GM21423 (cell line): ENCODE results near the gene MACROD1.

Source experiments
- ATAC-seq: cut with Tn5 transposase; IDR thresholded peaks from one replicate; pipeline ENCODE4 v1.9.1; 2021; ENCODE audit warnings: mild to moderate bottlenecking, moderate library complexity; ENCODE audit not compliant: unreplicated experiment

The MACROD1 gene

DNA sequence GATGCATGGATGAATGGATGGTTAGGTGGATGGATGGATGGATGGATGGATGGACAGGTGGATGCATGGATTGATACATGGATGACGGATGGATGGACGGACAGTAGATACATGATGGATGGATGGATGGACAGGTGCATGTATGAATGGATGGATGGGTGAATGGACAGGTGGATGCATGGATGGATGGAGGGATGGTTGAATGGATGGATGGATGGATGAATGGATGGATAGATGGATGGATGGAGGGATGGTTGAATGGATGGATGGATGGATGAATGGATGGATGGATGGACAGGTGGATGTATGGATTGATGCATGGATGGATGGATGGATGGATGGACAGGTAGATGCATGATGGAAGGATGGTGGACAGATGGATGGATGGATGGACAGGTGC is 51.7 kb downstream of the MACROD1 start:
- ATAC-seq: no peak

DNA sequence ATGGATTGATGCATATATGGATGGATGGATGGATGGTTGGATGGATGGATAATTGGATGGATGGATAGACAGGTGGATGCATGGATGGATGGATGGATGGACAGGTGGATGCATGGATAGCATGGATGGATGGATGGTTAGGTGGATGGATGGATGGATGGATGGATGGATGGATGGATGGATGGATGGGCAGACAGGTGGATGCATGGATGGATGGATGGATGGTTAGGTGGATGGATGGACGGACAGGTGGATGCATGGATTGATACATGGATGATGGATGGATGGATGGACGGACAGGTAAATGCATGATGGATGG is 52.5 kb downstream of the MACROD1 start:
- ATAC-seq: no peak

DNA sequence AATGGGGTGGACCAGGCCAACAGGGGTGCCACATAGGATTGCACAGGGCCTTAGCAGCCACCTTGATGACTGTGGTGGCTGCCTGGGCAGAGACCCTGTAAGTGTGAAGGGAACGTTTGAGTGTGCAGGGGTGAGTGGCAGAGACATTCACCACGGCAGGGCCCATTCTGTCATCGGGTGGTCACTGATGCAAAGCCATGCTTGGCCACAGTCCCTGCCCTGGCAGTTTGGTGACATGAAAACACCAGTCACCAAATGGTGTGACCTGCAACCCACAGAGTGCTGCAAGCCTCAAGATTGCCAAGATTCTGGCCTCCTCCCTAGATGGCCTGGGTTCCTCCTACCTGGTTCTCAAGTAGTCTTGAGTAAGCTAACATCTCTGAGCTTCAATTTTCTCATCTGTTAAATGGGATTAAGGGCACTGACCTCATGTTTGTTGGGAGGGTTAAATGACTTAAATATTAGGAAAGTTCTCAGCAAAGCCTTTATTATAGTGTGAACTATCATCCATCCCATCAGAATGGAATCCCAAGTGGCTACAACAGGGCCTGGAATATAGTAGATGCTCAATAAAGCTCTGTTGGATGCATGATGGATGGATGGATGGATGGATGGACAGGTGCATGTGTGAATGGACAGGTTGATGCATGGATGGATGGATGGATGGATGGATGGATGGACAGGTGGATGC is 53.0 kb downstream of the MACROD1 start:
- ATAC-seq: no peak

DNA sequence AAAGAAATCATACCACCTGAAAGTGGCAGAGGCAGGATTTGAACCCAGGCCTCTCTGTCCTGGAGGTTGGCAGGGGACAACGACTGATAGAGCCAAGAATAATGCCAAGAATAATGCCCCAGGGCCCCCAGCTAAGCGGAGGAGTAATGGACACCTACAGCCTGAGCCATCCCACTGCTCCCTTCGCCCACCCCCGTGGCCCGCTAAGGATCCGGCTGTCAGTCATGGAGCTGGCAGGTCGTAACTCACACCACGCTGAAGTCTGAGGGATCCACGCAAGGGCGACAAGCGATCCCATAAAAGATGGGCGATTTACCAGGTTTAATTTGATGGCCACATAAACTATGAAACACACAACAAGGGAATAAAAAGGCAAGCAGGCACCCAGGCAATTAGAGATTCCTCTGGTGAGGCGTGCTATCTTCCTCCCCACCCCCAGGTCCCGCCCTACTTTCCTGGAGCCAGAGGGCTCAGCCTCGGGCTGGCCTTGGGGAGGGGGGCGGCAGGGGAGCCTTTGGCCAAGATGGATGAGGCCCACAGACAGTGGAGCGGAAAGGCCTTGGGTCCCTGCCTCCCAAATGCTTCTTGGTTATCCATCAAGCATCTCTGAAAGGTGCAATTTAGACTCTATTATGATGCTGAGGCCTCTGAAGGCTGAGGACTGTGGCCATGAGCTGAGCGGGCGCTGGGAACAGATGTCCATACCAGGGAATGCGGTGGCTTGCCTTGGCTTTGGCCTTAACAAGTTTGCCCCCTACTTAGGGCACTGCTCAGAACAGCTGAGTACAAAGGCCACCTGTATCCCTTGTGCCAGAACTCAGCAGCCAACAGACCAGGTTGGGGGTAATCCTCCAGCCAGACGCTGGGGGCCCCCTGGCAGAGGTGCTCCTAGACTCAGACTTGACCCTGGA is 55.2 kb downstream of the MACROD1 start:
- ATAC-seq: no peak

DNA sequence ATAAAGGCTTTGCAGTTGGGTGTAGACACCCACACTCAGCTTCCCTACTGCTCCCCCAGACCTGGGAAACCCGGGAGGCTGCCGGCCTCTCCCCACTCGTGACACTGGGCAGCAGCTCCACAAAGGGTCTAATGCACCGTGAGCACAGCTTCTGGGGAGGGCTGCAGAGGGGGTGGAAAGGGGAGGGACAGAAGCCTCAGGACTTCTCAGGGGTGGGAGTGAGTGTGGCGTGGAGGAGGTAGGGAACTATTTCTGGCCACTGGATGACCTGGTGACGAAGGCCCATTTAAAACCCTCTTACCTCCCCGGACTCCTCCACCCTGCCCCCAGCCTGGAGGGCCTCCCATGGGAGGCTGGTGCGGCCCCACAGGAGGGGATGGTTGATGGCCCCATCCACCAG is 56.6 kb downstream of the MACROD1 start:
- no peak for ATAC-seq

DNA sequence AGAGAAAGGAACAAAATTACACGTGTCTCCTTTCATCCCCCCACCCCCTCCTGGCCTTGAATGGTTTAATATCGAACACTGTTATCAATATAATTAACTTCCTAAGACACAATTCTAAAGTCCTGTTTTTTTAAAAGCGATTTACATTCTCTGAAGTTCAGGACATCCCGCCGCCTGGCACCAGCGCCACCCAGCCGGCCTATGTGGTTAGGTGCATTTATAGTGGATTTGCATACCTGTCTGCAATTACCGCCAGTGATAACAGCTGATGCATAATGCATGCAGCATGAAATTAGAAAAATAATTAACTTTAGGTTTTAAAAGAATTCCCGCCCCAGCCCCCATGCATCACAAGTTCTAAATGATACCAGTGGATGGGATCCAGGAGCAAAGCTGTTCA is 58.6 kb downstream of the MACROD1 start:
- no peak for ATAC-seq

DNA sequence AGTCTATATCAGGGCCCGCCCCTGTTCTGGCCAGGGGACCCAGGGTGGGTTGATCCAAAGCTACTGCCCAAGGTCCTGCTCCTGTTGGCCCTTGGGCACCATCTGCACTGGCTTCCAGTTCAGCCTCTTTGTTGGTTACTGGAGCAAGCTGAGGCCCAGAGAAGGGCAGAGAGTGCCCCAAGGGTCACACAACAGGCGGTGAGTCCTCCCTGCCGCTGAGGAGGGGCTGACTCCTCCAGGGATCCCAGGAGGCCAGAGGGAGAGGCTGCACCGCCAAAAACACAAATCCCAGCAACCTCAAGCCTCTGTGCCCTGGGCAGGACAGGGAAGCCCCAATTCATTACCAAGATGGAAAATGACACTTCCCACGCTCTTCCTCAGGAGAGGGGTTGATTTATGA is 61.3 kb downstream of the MACROD1 start:
- ATAC-seq: no peak

DNA sequence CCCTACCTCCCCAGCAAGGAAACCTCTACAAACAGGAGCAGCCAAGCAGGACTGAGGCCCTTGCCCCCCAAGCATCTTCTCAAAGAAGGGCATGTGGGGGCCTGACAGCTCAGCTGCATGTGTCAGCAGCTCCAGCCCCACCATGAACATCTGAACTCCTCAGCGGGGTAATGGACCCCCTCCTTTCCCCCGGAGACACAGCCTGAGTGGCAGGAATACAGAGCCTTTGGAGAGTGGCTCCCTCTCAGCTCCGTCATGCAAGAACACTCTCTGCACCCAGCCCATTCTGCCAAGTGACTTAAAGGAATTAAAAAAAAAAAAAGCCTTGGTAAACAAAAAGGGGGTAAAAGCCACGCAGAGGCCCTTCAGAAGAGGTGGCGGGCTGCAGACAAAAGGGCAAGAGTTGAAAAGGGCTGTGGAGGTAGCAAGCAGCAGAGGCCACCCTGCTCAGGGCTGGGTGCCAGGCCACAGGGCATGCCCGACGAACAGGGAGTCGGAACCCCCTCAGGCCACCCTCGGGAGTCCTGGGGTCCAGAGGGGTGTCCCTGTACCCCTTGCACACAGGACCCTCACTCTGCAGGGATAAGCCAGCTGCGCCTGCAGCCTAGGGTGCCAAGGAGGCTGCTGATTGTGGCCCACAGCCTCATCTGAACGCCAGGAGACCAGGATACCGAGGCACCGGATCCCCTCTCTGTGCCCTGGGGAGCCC is 62.5 kb downstream of the MACROD1 start:
- ATAC-seq: no peak

DNA sequence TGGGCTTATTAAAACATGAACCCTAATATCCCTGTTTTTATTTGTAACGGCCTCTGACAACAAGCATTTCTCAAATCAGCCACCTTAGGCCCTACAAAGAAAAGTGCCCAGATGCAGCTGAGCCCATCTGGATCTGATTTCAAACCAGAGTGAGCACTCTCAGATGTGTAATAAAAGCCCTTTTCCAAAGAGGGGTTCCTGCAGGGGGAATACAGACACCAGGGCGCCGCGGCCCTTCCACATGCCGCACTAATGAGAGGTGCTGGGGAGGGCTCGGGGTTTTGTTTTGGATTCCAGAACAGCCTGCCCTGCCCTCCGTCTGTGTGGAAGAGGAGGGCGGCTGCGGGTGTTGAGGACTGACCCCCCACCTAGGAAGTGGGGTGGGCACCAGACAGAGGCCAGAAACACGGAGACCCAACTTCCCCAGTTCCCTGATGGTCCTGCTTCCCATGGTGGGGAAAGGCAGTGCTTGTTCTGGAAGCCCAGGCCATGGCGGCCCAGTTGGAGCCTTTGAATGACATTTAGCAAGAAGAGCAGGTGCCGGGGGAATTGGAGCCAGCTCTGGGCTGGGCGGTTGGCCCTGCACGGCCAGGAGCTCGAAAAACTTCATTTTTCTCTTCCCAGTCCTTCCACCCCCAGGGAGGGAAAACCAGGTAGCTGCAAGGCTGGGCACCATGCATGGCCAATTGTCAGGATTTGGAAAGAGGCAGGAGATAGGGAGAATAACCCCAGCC is 63.7 kb downstream of the MACROD1 start:
- ATAC-seq: no peak

DNA sequence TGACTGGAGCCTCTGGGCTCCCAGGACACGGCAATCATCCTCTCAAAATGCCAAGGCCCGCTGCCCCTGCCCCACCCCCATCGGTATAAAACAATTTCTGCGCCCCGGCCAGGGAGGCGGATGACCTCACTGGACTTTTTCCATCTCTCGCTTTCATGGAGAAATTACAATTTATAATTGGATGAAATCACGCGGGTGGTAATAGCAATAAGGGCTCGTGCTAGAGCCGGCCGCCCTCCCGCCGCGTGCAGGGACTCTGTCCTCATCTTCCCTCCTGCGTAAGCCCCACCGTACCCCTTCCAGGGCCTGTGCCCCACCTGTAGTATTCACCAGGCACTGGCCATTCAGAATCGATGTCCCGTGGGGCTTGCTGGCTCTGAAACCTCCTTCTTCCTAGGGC is 64.5 kb downstream of the MACROD1 start:
- no peak for ATAC-seq

DNA sequence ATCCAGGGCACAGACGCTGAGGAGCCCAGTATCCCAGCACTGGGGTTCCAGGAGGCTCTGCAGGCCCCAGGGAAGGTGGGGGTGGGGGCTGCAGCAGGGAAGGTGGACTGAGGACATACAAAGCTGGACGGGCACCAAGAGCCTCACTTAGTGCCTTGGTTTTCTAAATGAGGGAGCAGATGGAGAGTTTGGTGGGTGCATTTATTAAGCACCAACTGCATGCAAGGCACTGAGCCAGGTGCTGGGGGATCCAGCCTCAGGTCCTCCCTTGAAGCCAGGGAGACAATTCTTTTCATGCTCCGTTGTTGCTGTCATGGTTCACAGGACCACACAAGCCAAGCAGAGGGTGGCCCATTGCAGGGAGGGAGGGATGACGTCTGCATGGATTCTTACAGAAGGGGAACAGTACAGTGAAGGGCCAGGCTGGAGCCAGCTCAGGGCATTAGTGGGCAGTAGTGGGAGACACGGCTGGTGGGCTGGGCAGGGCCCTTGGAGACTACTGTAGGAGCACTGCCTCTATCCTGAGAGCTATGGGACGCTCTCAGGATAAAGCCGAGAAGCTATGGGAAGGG is 65.0 kb downstream of the MACROD1 start:
- ATAC-seq: no peak

DNA sequence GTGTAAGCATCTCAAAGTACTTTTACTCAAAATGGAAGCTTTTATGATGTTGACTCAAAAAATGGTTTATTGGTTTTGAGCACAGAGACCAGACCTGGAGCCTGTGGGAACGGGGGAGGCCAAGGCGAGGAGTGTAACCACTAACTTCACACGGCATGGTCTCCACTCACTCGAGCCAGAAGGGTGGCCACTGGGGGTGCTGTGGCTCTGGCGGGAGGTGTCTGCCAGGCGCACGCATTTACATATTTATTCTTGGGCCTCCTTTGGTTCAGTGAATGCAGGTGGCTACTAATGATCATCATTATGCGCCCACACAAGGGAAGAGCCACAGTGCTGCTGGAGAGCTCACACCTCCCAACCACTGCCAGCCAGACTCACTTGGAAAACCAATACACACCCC is 65.6 kb downstream of the MACROD1 start:
- ATAC-seq: no peak

DNA sequence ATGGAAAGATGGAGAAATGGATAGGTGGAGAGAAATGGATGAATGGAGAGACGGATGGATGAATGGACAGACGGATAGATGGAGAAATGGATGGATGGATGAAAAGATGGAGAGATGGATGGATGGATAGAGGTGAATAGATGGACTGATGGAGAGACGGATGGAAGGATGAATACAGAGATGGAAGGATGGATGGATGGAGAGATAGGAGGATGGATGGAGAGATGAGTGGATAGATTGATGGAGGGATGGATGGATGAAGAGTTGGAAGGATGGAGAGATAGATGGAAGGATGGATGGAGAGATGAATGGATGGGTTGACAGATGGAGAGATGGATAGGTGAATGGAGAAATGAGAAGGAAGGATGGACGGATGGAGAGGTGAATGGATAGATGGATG is 66.5 kb downstream of the MACROD1 start:
- no peak for ATAC-seq

DNA sequence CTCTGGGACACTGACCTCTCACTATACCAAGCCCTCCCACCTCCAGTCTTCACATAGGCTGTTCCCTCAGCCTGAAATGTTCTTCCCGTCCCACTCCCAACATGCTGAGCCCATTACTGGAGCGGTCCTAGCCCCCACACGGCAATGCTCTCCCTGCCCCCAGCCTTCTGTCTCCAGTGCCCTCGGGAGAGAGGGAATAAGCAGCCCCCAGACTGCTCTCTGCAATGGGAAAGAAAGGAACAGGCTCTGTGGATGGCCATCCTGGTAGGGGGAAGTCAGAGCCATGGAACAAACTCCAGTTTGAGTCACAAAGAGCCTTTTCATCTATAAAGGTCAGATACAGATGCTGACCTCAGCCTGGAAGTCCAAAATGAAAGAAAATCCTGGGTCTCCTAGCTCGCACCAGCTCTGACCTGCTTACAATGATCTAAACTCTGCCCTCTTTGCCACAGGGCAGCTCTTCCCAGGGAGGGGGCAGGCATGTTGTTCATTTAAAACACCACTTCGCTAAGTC is 67.5 kb downstream of the MACROD1 start:
- no peak for ATAC-seq

DNA sequence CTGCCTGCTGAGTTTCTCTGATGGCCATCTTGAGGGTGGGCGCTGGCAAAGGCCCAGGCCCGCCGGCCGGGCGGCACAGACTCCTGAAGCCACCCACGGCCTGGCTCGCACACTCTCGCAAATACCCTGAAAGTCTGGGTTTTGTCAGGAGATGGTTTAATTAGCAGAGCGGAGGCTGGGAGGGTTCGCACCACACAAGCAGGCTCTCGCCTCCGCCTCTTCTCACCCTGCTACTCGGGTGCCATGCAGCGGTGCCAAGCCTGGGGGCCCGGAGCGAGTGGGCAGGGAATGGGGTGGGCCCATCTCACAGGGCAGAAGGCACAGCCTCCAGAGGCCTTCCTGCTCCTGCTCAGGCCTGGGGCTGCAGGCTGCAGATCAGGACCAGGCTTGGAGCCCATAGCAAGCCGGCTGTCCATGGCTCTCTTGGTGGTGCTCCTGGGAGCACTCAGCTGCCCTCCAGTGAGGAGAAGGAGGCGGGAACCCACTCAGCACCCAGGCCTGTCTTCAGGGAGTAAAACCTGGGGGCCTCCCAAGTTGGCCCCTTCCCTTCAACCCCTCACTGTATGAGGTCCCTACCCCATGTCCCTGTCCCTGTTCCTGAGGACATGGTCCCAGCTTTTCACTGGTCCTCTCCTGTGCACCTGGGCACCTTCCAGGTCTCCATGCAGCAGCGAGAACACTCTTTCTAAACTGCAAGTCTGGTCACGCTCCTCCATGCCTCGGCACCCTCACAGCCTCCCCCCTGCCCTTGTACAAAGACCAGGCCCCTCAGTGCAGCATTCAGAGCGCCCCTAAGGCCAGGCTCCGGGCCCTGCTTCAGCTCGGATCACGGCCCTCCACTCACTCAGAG is 68.2 kb downstream of the MACROD1 start:
- no peak for ATAC-seq

DNA sequence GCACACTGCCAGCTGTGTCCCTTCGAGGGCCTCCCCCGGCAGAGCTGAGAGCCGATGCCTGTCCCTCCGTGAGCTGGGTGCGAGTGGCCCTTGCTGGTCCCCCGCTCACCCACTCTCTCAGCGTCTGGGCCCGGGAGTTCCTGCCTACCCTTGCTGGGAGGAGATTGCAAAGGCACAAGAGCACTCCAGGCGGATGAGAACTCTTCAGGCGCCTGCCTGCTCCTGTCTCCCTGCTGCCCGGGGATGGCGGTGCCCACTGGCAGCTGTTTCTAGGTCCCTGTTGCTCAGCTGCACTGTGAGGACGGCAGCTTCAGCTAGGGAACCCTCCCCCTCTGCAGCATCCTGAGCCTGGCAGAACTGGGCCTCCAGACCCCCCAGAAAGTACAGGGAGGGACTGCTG is 69.1 kb downstream of the MACROD1 start:
- no peak for ATAC-seq

DNA sequence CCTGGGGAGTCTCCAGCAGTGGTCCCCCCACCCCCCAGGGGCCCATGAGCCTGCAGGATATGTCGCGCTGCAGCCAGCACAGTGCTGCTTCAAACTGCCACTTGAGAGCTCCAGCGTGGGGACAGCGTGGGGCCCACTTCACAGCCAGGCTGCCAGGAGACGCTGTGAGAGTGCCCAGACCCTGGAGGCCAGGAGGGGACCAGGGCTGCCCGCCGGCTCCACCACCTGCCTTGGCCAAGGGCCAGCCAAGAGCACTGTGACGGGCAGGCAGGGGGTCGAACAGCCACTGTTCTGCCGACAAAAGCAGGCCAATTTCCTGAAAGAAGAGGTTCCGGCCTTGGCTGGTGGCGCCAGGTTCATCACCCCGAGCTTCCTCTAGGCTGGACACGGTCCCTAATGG is 70.0 kb downstream of the MACROD1 start:
- no peak for ATAC-seq

DNA sequence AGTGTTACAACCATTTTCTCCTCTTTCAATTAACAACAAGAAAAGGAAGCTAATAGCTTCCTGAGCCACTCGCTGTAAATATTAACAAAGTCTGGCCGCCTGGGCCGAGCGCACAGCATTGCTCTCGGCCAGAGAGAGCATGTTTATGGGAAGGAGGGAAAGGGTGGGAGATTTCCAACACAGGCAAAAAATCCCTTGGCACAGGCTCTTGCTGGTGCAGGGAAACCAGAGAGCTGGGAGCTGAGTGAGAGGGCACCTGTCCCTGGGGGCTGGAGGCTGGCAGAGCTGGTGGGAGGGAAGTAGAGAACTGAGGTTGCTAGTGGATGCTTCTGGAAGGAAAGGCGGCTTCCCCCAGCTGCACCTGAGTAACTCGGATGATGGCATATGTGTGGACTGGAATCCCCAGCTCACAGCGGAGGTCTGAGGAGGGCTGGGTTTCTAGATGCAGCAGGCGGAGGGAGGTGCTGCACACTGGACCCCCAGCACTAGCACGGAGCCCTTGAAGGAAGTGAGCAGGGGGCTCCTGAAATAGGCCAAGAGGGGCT is 70.6 kb downstream of the MACROD1 start:
- ATAC-seq: no peak

DNA sequence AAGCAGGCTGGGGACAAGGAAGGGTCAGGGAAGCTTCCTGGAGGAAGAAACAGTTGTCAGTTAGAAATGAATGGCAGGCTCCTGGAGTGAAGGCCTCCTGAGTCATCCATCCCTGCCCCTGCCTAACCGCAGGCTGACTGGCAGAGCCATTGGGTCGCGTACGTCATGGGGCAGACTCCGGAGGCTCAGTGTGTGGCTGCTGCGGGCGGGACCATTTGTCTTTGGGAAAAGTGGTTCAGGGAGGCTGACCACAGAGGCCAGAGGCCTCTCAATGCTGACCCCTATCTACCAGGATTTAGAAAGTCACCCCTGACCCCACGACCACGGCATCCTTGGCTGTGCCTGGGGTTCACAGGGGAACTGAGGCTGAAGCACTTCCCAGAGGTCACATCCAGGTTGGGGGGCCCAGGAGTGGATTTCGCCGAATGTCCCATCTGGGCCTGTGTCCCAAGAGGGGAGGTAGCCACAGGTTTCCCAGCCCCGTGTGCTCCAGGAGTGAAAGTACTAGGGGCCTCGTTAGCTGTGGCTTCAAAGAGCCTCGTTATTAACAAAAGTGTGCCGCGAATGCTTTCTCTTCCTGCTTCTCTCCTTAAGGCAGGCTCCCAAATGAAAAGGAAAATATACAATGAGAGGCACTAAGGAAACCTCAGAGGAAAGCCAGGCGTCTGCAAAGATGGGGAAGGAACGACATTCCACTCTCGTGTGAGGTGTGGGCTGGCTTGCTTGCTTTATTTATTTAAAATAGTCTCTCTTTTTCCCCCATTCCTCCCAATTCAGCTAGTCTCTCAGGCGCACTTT is 71.3 kb downstream of the MACROD1 start:
- no peak for ATAC-seq
